Adrenal gland (tissue), 5 donors: Measurements from ENCODE around the gene TMSB4Y.

Experiments used
- CTCF ChIP-seq, 6 experiments: fragments of 450-650 bp in 4 of 6; fragments of 200-600 bp in 2 of 6; sonication (generic) in 1 of 6; IDR thresholded peaks; 1 replicate in 5 of 6; 2 replicates in 1 of 6; pipeline versions ENCODE4 v1.5.1 to v1.8.0; 2016 to 2021; ENCODE audit warnings: antibody characterized with exemption in 6 of 6, mild to moderate bottlenecking in 2 of 6, moderate library complexity in 1 of 6
- POLR2A ChIP-seq, 2 donors: fragments of 450-650 bp; IDR thresholded peaks; one replicate each; pipeline ENCODE4 v1.6.1; 2017; ENCODE audit warnings: antibody characterized with exemption in 2 of 2, mild to moderate bottlenecking in 2 of 2, moderate library complexity in 1 of 2
- donor health status: DM: no; HTN: no; CAD: no.

DNA sequence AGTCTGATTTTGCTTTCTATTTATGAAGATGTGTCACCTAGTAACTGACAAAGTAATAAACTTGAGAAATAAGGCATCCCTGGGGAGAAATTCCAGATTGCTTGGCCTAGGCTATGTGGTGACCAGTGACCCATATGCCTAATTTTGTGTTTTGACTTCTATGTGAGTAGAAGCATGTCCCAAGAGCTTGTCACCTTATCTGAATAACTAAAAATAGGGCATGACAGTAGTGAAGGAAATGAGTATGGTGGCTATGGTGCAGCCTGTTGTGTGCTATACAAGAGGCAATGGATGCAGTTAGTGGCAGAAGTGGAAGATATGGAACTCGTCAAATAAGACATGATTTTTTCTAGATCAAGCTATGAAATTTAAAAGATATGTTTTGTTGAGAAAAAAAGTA, 15.3 kb downstream of the TMSB4Y start:
- TF ChIP-seq POLR2A (IDR thresholded peaks at IDR 0.05): no peak
- TF ChIP-seq CTCF (IDR thresholded peaks at IDR 0.05): no peak
